GM12873 (cell line): ENCODE data around the gene AHRR.

Experiments
- CTCF ChIP-seq: IDR thresholded peaks from 2 replicates; pipeline ENCODE4 v1.5.1; 2012; ENCODE audit warnings: low read depth, mild to moderate bottlenecking, moderate library complexity, low read length, control low read depth; ENCODE audit not compliant: insufficient read depth; ENCODE audit errors: missing control alignments

AHRR gene

GRCh38 chr5:351084-351920 is 29.8 kb downstream of the AHRR start:
- no peak for TF ChIP-seq CTCF

- TF ChIP-seq CTCF, result no peak
These were observed 30.4 kb downstream of the AHRR start for GRCh38 chr5:351921-352245.

- no peak for TF ChIP-seq CTCF
These were observed 31.4 kb downstream of the AHRR start for GRCh38 chr5:352639-353611.

- TF ChIP-seq CTCF, result no peak
These were observed 32.4 kb downstream of the AHRR start for GRCh38 chr5:353612-354580.

GRCh38 chr5:354581-355378 is 33.3 kb downstream of the AHRR start:
- no peak for TF ChIP-seq CTCF

- TF ChIP-seq CTCF, result no peak
These were observed 33.9 kb downstream of the AHRR start for GRCh38 chr5:355379-355935.
